HG03108 (cell line): ENCODE measurements around the gene FBXL7.

Source experiments
- ATAC-seq: cut with Tn5 transposase; IDR thresholded peaks from one replicate; pipeline ENCODE4 v1.9.1; 2021; ENCODE audit warnings: moderate library complexity; ENCODE audit not compliant: unreplicated experiment

Gene FBXL7

GRCh38 chr5:15741591-15741990 is 241.6 kb downstream of the FBXL7 start:
- no peak for ATAC-seq

- no peak for ATAC-seq
Observed at GRCh38 chr5:15746833-15747232, 246.9 kb downstream of the FBXL7 start.

- ATAC-seq: no peak
Observed at GRCh38 chr5:15748266-15748665, 248.3 kb downstream of the FBXL7 start.

GRCh38 chr5:15752663-15753285 is 252.8 kb downstream of the FBXL7 start:
- no peak for ATAC-seq

- ATAC-seq: no peak
Observed at GRCh38 chr5:15753752-15754151, 253.8 kb downstream of the FBXL7 start.

GRCh38 chr5:15757103-15757502 is 257.1 kb downstream of the FBXL7 start:
- ATAC-seq: no peak

- ATAC-seq: no peak
Observed at GRCh38 chr5:15757619-15758018, 257.6 kb downstream of the FBXL7 start.

- no peak for ATAC-seq
Observed at GRCh38 chr5:15762668-15763067, 262.7 kb downstream of the FBXL7 start.

- ATAC-seq: no peak
Observed at GRCh38 chr5:15763754-15764153, 263.8 kb downstream of the FBXL7 start.

- ATAC-seq: no peak
Observed at GRCh38 chr5:15768936-15769335, 269.0 kb downstream of the FBXL7 start.

- ATAC-seq: no peak
Observed at GRCh38 chr5:15772131-15772530, 272.2 kb downstream of the FBXL7 start.

- ATAC-seq: no peak
Observed at GRCh38 chr5:15774632-15775031, 274.7 kb downstream of the FBXL7 start.

- ATAC-seq: no peak
Observed at GRCh38 chr5:15776346-15776745, 276.4 kb downstream of the FBXL7 start.

GRCh38 chr5:15783734-15784133 is 283.8 kb downstream of the FBXL7 start:
- no peak for ATAC-seq

- no peak for ATAC-seq
Observed at GRCh38 chr5:15785531-15785981, 285.6 kb downstream of the FBXL7 start.

GRCh38 chr5:15786326-15786725 is 286.3 kb downstream of the FBXL7 start:
- ATAC-seq: no peak

- ATAC-seq: no peak
Observed at GRCh38 chr5:15786884-15787283, 286.9 kb downstream of the FBXL7 start.

GRCh38 chr5:15787681-15788080 is 287.7 kb downstream of the FBXL7 start:
- no peak for ATAC-seq

- no peak for ATAC-seq
Observed at GRCh38 chr5:15789642-15790041, 289.7 kb downstream of the FBXL7 start.

- no peak for ATAC-seq
Observed at GRCh38 chr5:15790446-15791018, 290.6 kb downstream of the FBXL7 start.

GRCh38 chr5:15791274-15791673 is 291.3 kb downstream of the FBXL7 start:
- no peak for ATAC-seq

- no peak for ATAC-seq
Observed at GRCh38 chr5:15791859-15792258, 291.9 kb downstream of the FBXL7 start.
